GM18868 (cell line): ENCODE results near the gene SGPP2.
A peak's percentile ranks its signal among the peaks of the same experiment; 100 is the strongest.
"Not testable (repeated sequence)": the region's sequence is repeated elsewhere in the genome, so short reads cannot be mapped to it uniquely, and the experiment has no call there.

ENCODE experiments used
- ATAC-seq: cut with Tn5 transposase; IDR thresholded peaks from one replicate; pipeline ENCODE4 v1.9.1; 2021; ENCODE audit warnings: mild to moderate bottlenecking, moderate library complexity; ENCODE audit not compliant: unreplicated experiment

SGPP2 gene

GRCh38 chr2:222424276-222424728 is at the start of gene SGPP2:
Gene SGPP2, plus strand, starts transcription at chr2:222424543. Its CDS starts 60 bp downstream, at chr2:222424603.
- peak; percentile 27 for ATAC-seq

GRCh38 chr2:222375798-222376197 is 48.5 kb upstream of the SGPP2 start:
- ATAC-seq: no peak

DNA sequence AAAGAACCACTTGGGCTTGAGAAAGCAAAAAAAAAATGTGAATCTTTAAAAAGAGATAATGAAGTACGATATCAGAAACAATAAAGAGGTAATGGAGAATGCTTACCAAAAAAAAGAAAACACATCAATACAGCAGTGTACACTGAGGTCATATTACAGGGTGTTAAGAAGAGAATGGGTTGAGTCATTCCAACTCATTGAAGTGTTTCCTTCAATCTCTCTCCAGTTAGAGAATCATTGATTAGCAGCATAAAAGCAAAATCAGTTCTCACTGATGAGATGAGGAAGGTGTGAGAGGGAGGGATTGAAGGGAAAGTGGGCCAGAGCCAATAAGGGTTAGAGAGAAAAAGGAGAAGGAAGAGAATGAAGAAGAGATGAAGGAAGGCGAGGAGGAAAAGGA is 43.9 kb upstream of the SGPP2 start:
- ATAC-seq: no peak

- ATAC-seq: no peak
Observed at GRCh38 chr2:222381566-222381965, 42.8 kb upstream of the SGPP2 start.

DNA sequence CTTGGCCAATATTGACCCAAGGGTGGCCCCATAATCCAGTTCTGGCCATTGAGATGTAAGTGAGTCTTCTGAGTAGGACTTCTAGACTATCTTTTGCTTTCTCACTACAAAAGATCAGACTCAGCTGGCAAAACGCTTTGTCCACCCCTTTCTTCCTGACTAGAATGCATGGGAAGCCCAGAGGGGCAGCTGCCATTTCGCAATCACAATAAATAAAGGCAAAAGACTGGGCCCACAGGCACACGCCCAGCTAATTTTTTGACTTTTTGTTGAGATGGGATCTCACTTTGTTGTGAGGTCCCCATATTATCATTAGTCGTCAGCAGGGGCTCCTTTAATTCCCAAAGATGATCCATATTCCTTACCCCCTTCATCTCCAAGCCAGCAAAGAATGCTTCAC is 41.1 kb upstream of the SGPP2 start:
- ATAC-seq: no peak

DNA sequence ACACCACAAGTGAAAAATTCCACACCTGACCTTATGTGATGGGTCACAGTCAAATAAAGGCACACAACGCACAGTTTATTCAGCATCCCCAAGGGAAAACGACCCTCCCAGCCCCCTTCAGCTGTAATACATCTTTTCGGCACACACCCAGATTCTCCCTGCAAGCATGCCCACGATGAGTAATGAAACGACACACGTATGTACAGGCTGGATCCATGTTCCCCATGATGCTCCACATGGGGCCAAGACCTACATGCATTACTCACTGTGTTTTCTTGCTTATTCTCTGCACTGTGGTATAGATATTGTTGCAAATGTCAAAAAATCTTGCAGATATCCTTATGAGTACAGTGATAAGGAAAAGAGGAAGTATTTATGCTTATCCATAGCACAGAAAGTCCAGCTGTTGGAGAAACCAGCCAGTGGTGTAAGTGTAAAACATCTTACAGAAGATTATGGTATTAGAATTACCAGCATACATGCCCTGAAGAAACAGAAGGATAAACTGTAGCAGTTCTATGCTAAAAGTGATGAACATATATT is 32.5 kb upstream of the SGPP2 start:
- no peak for ATAC-seq

DNA sequence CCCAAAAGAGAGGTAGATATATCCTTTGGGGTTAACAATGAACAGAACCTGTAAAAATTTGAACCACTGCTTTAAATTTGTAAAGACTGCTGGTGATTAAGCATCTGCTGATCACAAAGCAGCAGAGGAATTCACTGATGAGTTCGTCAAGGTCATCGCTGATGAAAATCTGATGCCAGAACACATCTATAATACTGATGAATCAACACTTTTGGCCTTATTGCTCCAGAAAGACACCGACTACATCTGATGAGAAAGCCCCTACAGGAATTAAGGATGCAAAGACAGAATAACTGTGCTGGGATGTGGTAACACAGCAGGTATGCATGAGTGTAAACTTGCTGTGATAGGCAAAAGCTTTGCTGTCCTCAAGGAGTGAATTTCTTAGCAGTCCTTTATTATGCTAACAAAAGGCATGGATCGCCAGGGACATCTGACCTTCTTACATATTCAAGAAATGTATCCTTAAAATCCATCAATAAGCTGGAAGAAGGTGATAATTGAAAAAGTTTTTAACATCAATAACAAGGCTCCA is 30.5 kb upstream of the SGPP2 start:
- no peak for ATAC-seq

GRCh38 chr2:222398446-222398885 is 25.9 kb upstream of the SGPP2 start:
- no peak for ATAC-seq

- no peak for ATAC-seq
Observed at GRCh38 chr2:222399038-222399783, 25.1 kb upstream of the SGPP2 start.

- ATAC-seq: peak; percentile 57
Observed at GRCh38 chr2:222404151-222404905, 20.0 kb upstream of the SGPP2 start.

GRCh38 chr2:222408684-222409083 is 15.7 kb upstream of the SGPP2 start:
- no peak for ATAC-seq

GRCh38 chr2:222410534-222410933 is 13.8 kb upstream of the SGPP2 start:
- no peak for ATAC-seq

- ATAC-seq: not testable (repeated sequence)
Observed at GRCh38 chr2:222412334-222412733, 12.0 kb upstream of the SGPP2 start.

DNA sequence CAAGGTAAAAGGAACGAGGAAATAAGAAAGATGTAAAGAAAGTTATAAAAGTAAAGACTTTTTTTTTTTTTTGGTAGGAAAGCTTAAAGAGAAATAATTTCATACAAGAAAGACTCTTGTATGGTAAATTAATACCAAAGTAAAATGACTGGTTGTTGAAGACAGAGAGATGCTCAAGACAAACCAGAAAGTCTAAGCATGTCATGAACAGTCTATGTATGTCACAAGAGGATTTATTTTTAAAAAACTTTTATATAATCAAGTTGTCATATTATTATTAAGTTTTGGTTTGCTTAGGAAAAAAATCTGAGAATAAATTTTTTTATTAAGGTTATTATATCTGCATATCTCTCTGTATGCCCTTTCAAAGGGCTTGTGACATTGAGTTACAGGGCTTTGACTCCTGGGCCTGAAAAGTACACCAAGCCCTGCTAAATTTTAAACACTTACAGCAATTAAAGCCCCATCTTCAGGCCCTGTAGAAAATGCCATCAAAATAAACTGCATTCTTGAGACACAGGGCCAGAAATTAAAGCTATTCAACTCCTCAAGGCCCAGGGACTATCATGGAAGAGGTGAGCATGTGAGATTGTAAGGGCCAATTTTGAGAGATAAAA is 10.9 kb upstream of the SGPP2 start:
- ATAC-seq: no peak

GRCh38 chr2:222418739-222419138 is 5.6 kb upstream of the SGPP2 start:
- no peak for ATAC-seq

DNA sequence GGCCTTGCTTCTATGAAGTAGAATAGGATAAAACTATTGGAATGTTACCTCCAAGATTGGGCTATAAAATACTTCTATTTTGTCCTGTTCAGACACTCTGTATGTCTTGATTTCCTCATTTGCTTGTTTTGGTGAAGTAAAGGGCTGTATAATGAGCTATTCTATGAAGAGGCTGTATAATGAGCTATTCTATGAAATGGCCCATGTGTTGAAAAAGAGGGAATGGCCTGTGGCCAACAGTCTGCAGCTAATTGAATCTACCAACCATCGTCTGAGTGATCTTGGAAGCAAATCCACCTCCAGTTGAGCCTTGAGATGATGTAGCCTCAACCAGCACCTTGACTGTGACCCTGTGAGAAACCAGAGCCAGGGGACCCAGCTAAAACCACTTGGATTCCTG is 3.8 kb upstream of the SGPP2 start:
- no peak for ATAC-seq

- ATAC-seq: no peak
Observed at GRCh38 chr2:222421626-222422025, 2.7 kb upstream of the SGPP2 start.

DNA sequence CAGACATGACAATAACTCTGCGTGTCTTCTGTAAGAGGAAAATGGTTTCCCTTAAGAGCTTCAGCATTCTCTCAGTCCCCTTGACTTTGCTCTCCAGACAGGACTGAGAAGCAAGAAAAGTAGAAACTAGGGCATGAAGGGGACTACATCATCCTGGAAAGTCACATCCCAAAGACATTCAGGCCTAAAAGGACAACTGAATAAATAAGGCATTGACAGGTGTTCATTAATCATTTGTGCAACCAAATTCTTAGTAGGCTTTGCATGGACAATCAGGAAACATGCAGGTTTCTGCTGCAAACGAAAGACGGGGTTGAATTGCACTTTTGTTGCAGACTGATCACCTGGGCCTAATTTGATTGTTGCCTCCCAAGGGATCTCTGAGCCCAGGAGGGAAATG is 1.2 kb upstream of the SGPP2 start:
- no peak for ATAC-seq

DNA sequence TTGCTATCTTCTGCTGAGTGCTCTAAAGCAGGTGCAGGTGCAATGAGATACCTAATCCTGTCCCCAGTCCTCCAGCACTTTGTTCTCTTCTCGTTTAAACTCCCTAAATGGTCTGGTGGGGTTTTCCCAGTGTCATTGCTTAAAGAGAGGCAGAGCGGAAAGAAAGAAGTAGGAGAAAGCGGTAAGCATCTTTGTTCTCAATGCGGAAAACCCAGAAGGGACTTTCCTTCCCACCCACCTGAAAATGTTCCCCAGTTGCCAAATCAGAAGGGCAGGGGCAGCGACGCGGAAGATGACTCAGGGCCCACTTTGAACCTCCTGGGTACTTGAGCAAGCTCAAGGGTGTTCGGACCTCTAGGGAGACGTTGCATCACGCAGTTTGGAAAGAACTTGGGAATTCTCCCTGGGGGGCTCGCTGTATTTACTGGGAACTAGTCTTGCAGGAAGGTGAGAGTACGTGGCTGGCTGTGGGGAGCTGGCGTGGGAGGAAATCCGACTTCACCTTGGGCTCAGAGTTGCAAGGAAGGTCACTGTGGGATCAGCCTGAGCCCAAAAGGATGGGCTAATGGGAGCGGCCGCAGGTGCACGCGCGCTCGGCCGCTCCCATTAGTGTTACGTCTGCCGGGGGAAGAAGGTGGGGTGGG is 589 bp upstream of the SGPP2 start:
- ATAC-seq: peak; percentile 49
